ENCODE measurements around the gene OSBPL6. TPM values are rescaled to one million over a fixed set of nuclear protein-coding genes. Genes with fewer than 3 reads are reported as not detected.
"Not testable (repeated sequence)": the region's sequence is repeated elsewhere in the genome, so short reads cannot be mapped to it uniquely, and the experiment has no call there.

Gene OSBPL6
- total RNA-seq, 1 donor from 2014 or later = 1.8 TPM

DNA sequence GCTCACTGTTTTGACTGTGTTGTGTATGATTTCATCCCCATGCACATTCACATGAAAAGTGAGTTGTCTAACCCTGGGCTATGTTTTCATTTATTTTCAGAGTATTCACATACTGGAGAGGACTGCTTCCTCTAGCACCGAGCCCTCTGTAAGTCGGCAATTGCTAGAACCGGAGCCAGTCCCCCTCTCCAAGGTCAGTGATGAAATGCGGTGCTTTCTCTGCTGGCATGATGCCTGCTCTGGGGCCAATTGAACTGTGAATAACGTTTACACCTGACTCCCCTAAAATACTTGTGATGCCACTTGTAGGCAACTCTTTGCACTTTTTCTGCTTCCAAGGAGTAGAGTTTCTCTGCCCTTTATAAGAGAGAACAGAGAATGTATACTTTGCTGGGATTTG lies 129.8 kb downstream of the OSBPL6 start:
- ATAC-seq = no peak
- intact Hi-C loops (cut with DNase I) = no loop called here
- no peak for DNase-seq (ENCODE audit: low spot score)

DNA sequence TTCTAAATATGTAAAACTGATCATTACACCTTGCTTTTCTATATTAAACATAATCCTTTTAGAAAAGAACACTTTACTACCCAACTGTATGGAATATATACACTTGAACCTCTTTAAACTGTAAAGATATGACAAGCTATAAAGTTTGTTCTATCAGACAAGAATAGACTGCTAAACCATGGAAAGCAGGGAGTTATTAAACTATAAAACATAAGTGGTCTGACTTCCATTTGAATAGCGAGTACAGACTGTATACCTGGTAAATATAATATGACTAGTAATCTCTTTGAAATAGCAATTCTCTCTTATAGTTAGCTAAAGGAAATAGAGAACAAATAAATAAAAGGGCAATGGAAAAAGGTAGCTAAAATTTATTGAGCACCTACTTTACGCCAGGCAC lies 131.0 kb downstream of the OSBPL6 start:
- intact Hi-C loops (cut with DNase I) = no loop called here
- DNase-seq (ENCODE audit: low spot score) (no peak), ATAC-seq (no peak)

DNA sequence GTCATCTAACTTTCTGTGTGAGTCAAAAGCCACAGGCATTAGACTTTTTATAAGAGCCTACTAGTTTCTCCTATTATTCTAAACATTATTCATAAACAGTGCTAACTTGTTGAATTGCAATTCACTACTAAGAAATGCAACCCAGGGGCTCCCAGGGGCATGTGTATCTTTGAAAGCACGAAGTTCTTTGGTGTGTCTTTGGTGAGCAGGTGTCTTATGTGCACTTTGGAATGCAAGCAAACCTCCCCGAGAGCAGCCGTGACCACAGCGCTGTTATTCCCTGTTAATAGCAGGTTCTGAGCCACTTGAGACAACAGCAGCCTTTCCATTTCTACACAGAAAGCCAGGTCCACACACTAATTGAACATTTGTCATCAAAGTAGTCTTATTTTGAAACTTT lies 133.2 kb downstream of the OSBPL6 start:
- ATAC-seq (no peak), DNase-seq (ENCODE audit: low spot score) (no peak)
- intact Hi-C loops (cut with DNase I) = no loop called here

DNA sequence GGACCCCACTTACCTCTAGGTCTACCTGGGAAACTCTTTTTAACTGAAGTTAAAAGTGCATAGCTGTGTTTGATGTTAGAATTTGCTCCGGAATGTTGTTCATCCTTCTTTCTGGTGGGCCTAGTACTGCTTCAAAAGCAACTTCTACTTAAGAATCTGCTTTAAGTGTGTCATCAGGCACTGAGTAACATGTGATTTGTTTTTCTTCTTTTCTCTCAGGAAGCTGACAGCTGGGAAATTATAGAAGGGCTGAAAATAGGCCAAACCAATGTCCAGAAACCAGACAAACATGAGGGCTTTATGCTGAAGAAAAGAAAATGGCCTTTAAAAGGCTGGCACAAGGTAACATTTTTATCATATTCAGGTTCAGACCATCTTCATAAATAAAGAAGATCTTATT lies 133.7 kb downstream of the OSBPL6 start:
- no peak for ATAC-seq
- no peak for DNase-seq (ENCODE audit: low spot score)
- intact Hi-C loops (cut with DNase I) = no loop called here

DNA sequence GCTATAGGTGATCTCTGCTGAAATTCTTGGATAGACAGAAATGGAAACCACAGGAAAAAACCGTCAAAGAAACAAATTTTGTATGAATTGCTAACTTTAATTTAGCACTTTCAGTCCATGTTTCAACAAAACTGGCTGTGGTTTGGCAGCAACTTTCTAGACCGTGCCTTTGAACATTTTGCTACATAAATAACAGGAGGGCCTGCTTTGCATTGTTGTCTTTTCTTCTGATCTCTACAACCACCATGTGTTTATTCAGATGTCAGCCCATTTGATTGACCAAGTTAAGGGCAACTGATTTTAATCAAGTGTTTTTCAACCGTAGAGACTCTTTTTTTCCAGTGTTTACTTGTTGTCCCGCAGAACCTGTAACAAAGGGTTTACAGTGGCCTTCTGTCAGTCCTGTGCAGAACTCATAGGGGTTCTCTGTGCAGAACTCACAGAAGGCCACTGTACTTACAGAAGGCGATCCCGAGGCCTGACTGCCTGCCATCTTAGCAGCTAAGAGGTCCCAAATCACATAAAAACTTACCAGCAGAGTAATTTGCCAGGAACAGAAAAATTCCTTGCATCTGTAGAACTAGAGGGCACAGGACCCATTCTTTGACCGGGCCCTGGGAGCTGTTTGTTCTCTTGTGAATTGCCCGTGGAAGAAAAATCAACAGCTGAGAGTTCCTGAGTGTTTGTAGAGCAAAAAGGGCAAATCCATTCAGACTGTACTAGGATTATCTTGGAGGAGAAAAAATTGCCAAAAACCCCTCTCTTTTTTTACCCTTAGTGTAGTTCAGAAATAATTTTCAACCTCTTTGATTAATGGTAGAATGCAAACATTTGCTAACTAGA lies 136.1 kb downstream of the OSBPL6 start:
- ATAC-seq = no peak
- intact Hi-C loops (cut with DNase I) = no loop called here
- no peak for DNase-seq (ENCODE audit: low spot score)

DNA sequence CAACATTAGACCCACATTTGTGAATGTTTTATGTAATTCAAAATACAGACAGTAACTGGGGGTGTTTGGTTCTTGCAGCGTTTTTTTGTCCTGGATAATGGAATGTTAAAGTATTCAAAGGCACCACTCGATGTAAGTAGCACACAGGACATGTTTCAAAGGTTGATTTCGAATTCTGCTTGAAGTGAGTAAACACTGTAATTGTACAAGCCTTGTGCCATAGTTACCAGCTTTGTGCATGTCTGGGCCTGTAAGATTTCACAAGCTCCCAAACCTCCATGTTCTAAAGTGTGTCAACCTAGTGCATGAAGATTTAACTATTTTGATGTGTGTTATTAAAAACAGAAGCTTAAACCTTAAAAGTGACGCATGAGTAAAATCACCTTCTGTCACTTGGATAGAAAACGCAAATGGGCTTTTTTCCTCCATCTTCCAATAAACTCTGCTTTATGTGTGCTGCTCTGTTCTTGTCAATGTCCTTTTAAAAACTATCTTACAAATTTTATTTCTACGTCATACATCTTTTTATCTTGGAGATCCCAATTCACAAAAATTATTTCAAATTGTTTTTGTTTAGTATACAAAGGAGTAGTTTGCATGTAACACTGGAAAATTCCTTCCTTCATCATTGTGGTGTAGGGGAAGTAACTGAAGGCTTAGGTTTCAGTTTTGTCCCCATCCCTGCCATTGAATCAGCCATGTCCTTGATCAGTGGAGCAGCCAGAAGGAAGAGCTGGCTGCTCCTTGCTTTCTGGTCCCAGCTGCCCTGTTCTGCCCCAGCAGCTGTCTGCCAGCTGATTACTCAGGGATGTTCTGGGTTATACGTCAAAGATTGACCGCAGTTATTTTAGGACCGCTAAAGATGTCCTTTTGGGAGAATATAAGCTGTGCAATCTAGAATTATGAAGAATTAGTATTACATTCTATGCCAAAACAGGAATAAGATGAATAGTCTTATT lies 137.4 kb downstream of the OSBPL6 start:
- DNase-seq (ENCODE audit: low spot score) (no peak), ATAC-seq (no peak)
- intact Hi-C loops (cut with DNase I) = no loop called here

DNA sequence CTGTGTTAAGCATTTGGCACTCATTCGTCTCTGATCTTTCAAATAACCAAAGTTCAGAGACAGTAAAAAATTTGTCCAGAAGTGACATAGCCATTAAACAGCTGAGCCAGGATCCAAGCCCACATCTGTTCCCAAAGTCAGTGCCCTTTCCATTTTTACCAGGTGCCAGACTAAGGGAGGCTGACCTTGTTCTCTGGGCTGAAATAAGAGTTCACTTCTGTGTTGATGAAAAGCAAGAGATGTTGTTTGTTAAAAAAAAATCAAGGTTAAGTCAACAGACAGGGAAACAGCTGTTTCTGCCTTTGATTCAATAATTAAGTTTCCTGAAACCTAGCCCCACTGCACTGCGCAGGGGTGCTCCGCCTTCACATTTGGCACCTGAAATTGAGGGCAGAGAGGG lies 139.5 kb downstream of the OSBPL6 start:
- DNase-seq (ENCODE audit: low spot score) (no peak), ATAC-seq (no peak)
- intact Hi-C loops (cut with DNase I) = no loop called here

DNA sequence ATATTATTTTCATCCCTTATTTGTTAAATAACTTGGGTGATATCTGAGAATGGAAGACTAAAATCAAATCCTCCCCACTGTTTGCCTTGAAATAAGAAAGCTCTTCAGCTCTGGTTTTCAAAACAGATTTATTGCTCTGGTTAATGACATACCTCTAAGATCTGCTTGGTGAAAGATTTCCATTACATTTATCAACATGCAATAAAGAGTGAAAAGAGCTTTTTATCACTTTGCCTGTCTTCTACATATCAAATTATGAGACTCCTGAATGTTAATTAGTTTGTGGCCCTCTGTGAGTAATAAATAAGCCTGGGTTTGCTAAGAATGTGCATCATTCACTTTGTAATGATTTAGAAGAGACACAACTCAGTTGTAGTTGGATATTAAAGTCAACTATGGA lies 140.9 kb downstream of the OSBPL6 start:
- no peak for ATAC-seq
- no peak for DNase-seq (ENCODE audit: low spot score)
- intact Hi-C loops (cut with DNase I) = no loop called here

DNA sequence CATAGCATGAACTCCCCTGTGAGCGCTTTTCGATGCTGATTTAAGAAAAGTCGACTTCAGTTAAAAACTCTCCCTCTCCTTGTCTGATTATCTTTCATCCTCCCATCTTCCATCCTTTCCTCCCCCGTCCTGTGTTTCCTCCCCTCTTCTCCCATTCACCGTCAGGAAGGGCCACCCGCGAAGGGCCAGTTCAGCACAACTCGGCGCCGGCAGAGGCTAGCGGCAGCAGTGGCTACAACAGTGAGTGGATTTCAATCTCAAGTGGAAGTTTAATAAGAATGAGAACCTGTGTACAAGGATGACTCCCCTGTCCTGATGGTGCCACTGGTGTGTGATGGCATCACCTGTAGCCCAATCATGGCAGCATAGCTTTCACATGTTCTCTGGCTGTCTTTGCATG lies 149.8 kb downstream of the OSBPL6 start:
- ATAC-seq (no peak), DNase-seq (ENCODE audit: low spot score) (no peak)
- intact Hi-C loops (cut with DNase I) = no loop called here

DNA sequence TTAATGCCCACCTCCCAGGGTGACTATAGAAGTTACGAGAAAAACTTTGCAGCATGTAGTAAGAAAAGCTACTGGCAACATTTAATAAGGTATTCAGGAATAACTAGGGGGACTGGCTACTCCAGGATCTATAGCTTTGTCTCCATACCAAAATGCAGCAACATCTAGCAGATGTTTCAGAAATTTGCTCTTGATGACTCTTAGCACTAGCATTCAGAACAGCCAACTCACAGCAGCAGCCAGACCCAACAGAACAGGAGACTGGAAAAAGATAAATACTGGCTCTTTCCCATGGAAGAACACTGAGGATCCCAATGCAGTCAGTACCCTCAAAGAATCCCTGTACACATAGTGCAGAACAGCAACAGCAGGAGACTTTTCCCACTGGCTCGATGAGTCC lies 151.6 kb downstream of the OSBPL6 start:
- DNase-seq (ENCODE audit: low spot score) (no peak), ATAC-seq (no peak)
- intact Hi-C loops (cut with DNase I) = no loop called here

DNA sequence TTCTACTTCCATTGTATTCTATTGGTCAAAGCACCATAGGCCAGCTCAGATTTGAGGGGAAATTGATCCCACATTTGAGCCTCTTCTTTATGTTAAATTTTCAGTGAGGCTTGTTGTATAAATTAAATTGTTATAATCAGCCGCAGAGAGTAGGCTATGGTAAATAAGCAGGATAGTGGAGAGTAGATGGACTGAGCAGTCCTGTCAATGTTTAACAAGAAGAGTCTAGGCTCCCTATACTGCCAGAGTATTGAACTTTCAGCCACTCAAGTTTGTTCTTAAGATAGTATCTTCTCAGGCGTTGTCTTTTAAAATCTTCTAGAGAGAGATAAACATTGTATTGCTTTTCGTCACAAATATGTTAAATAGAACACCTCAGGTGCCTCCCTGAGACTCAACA lies 155.7 kb downstream of the OSBPL6 start:
- intact Hi-C loops (cut with DNase I) = no loop called here
- ATAC-seq (no peak), DNase-seq (ENCODE audit: low spot score) (no peak)

DNA sequence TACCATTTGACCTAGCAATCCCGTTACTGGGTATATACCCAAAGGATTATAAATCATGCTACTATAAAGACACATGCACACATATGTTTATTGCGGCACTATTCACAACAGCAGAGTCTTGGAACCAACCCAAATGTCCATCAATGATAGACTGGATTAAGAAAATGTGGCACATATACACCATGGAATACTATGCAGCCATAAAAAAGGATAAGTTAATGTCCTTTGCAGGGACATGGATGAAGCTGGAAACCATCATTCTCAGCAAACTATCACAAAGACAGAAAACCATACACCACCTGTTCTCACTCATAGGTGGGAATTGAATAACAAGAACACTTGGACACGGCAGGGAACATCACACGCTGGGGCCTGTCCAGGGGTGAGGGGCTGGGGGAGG lies 163.4 kb downstream of the OSBPL6 start:
- intact Hi-C loops (cut with DNase I); ATAC-seq; DNase-seq (ENCODE audit: low spot score): not testable (repeated sequence)

DNA sequence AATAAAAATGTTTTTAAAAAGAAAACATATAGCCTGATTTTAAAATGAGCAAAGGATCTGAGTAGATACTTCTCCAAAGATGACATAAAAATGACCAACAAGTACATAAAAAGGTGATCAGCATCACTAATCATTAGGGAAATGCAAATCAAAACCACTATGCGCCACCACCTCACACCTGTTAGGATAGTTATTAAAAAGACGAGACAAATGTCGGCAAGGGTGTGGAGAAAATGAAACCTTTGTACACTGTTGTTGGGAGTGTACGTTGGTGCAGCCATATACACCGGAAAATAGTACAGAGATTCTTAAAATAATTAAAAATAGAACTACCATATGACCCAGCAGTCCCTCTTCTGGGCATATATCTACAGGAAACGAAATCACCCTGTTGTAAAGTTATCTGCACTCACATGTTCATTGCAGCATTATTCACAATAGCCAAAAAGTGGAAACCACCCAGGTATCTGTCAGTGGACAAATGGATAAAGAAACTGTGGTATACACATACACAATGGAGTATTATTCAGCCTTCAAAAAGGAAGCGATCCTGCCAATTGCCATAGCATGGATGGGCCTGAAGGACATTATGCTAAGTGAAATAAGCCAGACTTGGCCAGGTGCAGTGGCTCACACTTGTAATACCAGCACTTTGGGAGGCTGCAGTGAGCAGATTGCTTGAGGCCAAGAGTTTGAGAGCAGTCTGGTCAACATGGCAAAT lies 165.0 kb downstream of the OSBPL6 start:
- intact Hi-C loops (cut with DNase I) = no loop called here
- ATAC-seq = no peak
- DNase-seq (ENCODE audit: low spot score) = no peak

DNA sequence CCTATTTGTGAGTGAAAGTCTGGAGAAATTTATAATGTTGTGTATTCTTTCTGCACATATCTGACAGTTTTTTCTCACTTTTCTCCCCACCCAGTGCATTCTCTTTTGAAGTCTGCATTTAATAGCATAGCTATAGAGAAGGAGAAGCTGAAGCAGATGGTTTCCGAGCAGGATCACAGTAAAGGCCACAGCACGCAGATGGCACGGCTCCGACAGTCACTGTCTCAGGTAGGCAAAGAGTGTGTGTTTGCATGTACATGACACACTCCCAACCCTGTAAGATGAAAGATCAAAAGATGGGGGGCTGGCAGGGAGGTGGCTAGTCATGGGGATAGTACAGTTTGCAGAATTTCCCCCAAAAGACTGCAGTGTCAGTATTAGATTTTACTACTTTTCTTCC lies 167.3 kb downstream of the OSBPL6 start:
- intact Hi-C loops (cut with DNase I) = no loop called here
- ATAC-seq (no peak), DNase-seq (ENCODE audit: low spot score) (no peak)

DNA sequence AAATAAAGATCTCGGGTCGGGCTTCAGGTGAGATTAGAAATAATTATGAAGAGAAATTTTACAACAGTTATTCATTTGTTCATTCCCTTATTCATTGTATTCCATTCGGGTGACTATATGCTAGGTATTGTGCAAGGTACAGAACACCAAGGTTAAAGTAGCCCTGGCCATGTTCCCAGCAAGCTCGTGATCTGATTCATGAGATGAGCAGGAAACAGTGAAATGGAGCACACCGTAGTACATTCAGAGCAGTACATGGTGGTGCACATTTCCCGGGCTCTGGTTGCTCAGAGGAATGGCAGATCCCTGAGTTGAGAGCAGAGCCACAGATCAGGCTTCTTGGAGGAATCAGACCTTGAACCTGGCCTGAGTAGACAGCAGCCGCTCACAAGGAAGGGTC lies 168.9 kb downstream of the OSBPL6 start:
- DNase-seq (ENCODE audit: low spot score) (no peak), ATAC-seq (no peak)
- intact Hi-C loops (cut with DNase I) = no loop called here

DNA sequence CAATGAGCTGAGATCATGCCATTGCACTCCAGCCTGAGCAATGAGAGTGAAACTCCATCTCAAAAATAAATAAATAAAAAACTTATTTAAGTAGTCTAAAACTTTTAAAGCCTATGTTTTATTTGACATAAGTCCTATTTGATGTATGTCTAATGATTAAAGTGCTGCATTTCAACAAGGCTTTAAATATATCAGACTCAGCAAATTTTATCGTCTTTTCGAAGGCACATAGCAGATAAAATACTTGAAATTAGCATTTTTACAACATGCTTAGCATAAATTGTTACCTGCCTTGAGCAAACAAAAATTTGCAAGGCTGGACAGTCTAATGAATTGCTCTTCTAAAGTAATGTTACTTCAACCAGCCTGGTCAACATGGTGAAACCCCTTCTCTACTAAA lies 170.8 kb downstream of the OSBPL6 start:
- ATAC-seq = no peak
- intact Hi-C loops (cut with DNase I) = no loop called here
- DNase-seq (ENCODE audit: low spot score) = no peak

DNA sequence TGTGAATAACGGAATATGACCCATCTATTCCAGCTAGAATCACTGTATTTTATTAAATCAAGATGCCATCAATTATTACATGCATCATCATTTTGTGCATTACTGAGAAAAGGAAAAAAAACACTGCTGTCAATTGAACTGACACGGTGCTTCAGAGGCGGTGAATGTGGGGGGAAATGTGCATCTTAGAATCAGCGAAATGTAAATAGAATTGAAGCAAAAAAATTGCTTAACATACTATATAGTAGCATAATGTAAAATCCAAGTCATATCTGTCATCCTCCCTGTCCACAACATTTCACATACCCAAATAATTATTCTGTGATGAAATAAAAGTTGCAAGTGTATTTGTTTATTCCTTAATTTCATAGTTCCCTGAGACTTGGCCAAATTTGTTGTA lies 172.1 kb downstream of the OSBPL6 start:
- intact Hi-C loops (cut with DNase I) = no loop called here
- ATAC-seq (no peak), DNase-seq (ENCODE audit: low spot score) (no peak)

DNA sequence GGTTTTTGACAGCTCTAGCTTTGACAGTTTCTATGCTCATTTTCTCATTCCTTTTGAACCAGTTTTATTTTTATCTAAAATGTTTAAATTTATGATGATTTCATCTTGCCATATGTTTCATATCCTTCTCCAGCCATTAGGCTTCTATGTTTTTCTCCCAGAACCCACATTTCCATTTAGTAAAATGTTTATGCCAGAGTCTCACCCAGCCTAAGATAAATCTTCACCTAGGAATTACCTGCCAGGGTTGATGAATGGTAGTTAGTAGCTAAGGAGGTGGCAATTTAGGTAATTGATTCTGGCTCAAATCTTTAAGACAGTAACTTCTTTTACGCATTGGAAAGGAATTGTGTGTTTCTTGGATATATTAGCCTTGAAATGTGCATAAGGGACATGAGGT lies 173.0 kb downstream of the OSBPL6 start:
- intact Hi-C loops (cut with DNase I) = no loop called here
- ATAC-seq (no peak), DNase-seq (ENCODE audit: low spot score) (no peak)

DNA sequence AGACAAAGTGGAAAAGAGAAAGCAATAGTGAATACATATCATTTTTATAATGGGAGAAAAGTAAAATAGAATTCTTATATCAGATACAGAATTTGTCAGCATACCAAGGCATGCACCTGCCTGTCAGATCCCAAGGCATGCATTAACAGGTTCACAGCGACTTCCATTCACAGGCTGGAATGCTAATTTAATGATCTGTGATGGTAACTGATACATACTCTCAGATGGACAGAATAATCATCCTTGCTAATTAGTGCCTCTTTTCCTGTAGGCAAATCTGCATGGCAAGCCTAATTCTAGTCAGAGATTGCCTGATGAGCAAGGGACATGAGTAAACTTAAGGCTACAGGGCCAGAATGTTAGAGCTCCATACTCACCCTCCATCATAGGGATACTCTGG lies 180.6 kb downstream of the OSBPL6 start:
- intact Hi-C loops (cut with DNase I) = no loop called here
- DNase-seq (ENCODE audit: low spot score) (no peak), ATAC-seq (no peak)

DNA sequence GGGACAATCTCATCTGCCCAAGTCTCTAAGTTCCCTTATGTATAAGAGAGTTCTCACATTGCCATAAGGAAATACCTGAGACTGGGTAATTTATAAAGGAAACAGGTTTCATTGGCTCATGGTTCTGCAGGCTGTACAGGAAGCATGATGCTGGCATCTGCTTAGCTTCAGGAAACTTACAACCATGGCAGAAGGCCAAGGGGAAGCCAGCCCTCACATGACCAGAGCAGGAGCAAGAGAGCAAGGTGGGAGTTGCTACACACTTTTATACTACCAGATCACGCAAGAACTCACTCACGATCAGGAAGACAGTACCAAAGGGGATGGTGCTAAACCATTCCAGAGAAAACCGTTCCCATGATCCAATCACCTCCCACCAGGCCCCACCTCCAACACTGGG lies 182.7 kb downstream of the OSBPL6 start:
- DNase-seq (ENCODE audit: low spot score) = no peak
- no peak for ATAC-seq
- intact Hi-C loops (cut with DNase I) = no loop called here
